Ovary (tissue), 3 donors: ENCODE data around the gene SLC29A1.

Source experiments
- EP300 ChIP-seq: sonication (generic); formaldehyde crosslinking; IDR thresholded peaks from one replicate; pipeline ENCODE4 v1.6.1; 2017; ENCODE audit warnings: antibody characterized with exemption
- TF ChIP-seq, protein P1 (sequence below), 3 donors: fragments of 450-650 bp in 2 of 3; fragments of 200-600 bp in 1 of 3; IDR thresholded peaks; one replicate each; pipeline versions ENCODE4 v1.5.1 to v1.8.0; 2016 to 2022; ENCODE audit warnings: antibody characterized with exemption in 3 of 3, mild to moderate bottlenecking in 1 of 3
- donor health status: DM: no; HTN: no; CAD: no.

DNA sequence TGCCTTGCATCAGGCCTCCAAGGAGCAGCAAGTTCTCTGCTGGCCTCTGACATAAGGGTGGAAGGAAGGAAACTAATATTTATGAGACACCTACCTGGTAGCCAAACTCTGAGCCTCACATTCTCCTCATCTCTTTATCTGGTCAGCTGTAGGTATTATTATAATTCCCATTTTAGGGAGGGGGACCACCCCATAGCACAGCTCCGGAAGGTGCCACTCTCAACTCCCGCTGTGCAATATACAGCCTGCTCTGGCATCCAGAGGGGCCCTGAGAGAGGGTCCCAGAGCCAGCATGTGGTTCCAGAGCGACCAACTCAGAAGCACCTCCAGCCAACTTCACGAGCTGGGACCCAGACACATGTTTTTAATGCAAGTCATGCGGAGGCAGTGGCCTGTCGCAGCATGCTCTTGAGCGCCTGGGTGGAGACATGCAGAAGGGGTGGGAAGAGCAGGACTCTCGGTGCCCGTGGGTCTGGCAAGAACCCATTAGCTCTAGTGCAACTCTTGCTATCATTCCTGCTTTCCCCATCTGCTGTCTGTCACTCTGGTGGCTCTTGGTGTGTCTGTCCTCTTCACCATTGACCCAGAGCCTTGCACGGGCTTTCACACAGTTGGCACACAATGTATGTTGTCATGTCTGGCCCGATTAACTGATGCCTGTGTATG lies 21.6 kb upstream of the SLC29A1 start:
- TF ChIP-seq, protein P1, sequence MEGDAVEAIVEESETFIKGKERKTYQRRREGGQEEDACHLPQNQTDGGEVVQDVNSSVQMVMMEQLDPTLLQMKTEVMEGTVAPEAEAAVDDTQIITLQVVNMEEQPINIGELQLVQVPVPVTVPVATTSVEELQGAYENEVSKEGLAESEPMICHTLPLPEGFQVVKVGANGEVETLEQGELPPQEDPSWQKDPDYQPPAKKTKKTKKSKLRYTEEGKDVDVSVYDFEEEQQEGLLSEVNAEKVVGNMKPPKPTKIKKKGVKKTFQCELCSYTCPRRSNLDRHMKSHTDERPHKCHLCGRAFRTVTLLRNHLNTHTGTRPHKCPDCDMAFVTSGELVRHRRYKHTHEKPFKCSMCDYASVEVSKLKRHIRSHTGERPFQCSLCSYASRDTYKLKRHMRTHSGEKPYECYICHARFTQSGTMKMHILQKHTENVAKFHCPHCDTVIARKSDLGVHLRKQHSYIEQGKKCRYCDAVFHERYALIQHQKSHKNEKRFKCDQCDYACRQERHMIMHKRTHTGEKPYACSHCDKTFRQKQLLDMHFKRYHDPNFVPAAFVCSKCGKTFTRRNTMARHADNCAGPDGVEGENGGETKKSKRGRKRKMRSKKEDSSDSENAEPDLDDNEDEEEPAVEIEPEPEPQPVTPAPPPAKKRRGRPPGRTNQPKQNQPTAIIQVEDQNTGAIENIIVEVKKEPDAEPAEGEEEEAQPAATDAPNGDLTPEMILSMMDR (IDR thresholded peaks at IDR 0.05), result no peak
- no peak for TF ChIP-seq EP300
